Stimulated activated CD8-positive, alpha-beta memory T cell treated with anti-CD3 and anti-CD28 coated beads, Interleukin-7, amount 100 ng/mL, for 24 hours (primary cell): ENCODE results near the gene DCC.

Experiments used
- DNase-seq: peaks from one replicate; pipeline ENCODE4 v3.0.0-alpha.2; 2020; ENCODE audit warnings: low read depth

DCC gene

GRCh38 chr18:53070788-53071187 is 730.8 kb downstream of the DCC start:
- DNase-seq = no peak

DNA sequence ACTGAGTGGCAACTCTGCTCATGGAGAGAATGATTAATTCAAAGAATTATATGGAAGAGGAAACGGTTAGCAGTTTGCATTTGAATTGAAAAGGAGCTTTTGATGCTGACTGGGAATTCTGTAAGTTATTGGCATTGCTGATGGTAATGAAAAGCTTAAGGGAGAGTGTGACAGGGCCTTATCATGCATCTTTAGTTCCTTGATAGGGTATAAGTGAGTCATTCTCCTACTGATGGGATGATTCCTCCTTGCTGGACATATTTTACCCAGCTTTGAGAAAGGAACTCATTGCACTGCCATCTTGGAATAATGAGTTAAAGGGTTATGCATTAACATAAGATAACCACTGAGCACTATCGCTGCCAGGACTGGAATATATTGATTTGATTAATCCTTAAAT is 740.7 kb downstream of the DCC start:
- no peak for DNase-seq

DNA sequence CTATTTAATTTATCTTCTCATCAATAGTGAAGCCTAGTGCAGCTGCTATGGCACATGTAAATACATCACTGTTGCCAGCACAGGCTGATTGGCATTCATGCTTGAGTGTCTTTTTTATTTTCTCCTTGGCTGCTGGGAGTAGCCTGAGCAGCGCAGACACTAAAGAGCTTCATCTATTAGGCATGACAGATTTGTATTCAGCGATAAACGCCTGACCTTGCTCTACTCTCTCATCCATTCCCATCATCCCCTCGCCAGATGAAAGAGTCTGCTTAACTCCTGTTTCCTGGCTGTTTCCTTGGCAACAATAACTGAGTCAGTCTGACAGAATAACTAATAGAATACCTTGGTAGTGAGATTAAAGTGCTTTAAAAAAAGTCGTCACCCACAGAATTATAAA is 753.6 kb downstream of the DCC start:
- DNase-seq = no peak

- DNase-seq = no peak
Observed at GRCh38 chr18:53101536-53102105, 761.6 kb downstream of the DCC start.

- no peak for DNase-seq
Observed at GRCh38 chr18:53114441-53114840, 774.4 kb downstream of the DCC start.

- no peak for DNase-seq
Observed at GRCh38 chr18:53115876-53116585, 776.0 kb downstream of the DCC start.

GRCh38 chr18:53117851-53118250 is 777.9 kb downstream of the DCC start:
- DNase-seq = no peak

- DNase-seq = no peak
Observed at GRCh38 chr18:53126210-53126609, 786.2 kb downstream of the DCC start.

- no peak for DNase-seq
Observed at GRCh38 chr18:53131001-53131400, 791.0 kb downstream of the DCC start.

- DNase-seq = no peak
Observed at GRCh38 chr18:53134711-53135110, 794.7 kb downstream of the DCC start.

DNA sequence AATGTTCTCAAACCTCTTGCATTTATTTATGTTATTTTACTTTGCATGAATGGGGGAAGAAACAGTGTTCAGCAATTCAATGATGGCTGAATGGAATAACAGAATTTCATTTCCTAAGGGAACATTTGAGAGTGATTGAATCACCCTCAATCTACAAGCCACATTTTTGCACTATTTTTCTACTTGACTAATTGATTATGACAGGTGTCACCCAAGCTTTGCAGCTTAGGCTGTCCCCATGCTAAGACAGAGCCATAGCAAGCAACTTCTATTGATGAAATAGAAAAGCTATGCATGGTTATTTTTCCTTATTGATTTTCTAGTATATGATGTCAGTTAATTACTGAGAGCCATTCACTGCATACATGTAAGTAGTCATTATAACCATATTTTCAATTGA is 795.7 kb downstream of the DCC start:
- DNase-seq = no peak

GRCh38 chr18:53139746-53140500 is 799.9 kb downstream of the DCC start:
- no peak for DNase-seq

- no peak for DNase-seq
Observed at GRCh38 chr18:53142005-53142404, 802.0 kb downstream of the DCC start.

GRCh38 chr18:53147472-53147871 is 807.5 kb downstream of the DCC start:
- no peak for DNase-seq

DNA sequence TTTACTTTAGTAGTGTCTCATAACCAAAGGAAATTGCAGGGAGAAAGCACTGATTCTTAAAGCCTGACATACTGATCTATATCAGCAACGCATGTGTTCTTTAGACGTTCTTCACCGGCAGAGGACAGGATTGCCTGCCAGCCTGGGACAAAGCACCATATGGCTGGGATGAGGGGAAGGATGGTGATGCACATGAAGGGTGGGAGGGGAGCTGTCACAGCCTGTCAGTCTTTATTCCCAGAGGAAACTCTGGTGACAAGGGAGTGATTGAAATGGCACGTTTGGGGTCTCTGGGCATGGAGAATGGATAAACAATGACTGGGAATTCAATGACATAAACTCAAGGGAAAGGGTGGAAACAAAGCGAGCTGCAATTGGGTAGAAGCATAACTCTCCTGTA is 808.1 kb downstream of the DCC start:
- no peak for DNase-seq

DNA sequence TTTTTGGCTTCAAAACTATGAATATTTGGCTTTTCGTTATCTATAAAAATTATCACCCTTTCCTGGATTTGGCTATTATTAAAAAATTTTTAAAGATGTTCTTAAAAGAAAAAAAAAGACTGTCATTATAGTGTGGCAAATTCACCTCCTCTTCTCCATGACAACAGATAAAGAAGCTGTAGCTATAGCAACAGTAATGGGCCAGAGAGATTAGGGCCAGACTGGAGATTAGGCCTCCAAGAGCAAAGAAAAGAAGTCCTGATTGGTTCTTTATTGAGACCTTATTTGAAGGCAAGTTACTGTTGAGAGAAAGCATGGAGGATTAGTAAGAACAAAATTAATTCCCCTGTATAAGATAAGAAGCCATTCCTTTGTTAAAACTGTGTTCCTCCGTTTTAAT is 812.5 kb downstream of the DCC start:
- DNase-seq = no peak

DNA sequence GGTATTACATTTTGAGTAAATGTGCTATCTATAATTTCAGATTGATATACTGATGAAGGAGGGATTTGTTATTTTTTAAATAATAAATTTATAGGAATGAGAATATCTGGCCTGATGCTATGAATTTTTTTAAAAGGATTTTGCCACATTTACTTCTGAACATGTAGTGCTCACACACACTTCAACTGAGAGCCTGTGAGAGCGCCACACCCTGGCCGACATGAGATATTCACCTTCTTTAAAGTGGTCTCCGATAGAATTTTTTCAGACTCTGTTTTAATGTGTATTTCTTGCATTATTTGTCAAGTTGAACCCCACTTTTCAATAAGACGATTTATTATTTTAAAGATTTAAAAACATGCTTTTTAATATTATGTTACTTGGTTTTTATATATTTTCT is 813.3 kb downstream of the DCC start:
- no peak for DNase-seq

GRCh38 chr18:53153800-53154199 is 813.8 kb downstream of the DCC start:
- DNase-seq = no peak

GRCh38 chr18:53165770-53166169 is 825.8 kb downstream of the DCC start:
- DNase-seq = no peak

GRCh38 chr18:53169346-53169745 is 829.3 kb downstream of the DCC start:
- no peak for DNase-seq

- no peak for DNase-seq
Observed at GRCh38 chr18:53191634-53192033, 851.6 kb downstream of the DCC start.

DNA sequence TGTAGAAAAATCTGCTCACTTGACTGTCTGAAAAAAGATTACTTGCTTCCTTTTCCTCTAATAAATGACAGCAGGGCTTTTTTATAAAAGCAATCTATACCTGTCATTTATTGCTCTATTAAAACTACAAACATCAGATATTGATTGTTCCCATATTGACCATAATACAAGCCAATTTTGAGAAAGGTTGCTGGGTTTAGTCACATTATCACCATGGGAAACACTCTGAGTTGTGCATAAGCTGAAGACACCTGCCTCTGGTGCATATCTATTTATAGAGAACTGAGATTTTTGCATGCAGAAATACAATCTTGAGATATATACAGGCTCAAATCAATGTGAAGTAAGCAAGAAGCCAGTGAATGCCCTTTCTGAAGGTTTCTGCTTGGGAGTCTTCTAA is 853.9 kb downstream of the DCC start:
- no peak for DNase-seq

- DNase-seq = no peak
Observed at GRCh38 chr18:53219853-53220252, 879.9 kb downstream of the DCC start.
